Measurements from ENCODE around the gene RAP1GAP. TPM values are rescaled to one million over a fixed set of nuclear protein-coding genes. Genes with fewer than 3 reads are reported as not detected.

Gene RAP1GAP
- total and polyA plus RNA-seq, 2 of the 13 experiments (the other 11 are each of a cell fraction or from before 2014, with no cell fraction given): 11.9 to 37.5 TPM

GRCh38 chr1:21576798-21577187 lies 92.4 kb downstream of the RAP1GAP start (continued):
- TF ChIP-seq ARID4A (CRISPR knock-in tag; IDR thresholded peaks at IDR 0.05; ENCODE audit: borderline replicate concordance) (no peak), SYNCRIP (IDR thresholded peaks at IDR 0.05; ENCODE audit: insufficient read depth, low read depth, low read length) (no peak)
- TF ChIP-seq, protein P1, sequence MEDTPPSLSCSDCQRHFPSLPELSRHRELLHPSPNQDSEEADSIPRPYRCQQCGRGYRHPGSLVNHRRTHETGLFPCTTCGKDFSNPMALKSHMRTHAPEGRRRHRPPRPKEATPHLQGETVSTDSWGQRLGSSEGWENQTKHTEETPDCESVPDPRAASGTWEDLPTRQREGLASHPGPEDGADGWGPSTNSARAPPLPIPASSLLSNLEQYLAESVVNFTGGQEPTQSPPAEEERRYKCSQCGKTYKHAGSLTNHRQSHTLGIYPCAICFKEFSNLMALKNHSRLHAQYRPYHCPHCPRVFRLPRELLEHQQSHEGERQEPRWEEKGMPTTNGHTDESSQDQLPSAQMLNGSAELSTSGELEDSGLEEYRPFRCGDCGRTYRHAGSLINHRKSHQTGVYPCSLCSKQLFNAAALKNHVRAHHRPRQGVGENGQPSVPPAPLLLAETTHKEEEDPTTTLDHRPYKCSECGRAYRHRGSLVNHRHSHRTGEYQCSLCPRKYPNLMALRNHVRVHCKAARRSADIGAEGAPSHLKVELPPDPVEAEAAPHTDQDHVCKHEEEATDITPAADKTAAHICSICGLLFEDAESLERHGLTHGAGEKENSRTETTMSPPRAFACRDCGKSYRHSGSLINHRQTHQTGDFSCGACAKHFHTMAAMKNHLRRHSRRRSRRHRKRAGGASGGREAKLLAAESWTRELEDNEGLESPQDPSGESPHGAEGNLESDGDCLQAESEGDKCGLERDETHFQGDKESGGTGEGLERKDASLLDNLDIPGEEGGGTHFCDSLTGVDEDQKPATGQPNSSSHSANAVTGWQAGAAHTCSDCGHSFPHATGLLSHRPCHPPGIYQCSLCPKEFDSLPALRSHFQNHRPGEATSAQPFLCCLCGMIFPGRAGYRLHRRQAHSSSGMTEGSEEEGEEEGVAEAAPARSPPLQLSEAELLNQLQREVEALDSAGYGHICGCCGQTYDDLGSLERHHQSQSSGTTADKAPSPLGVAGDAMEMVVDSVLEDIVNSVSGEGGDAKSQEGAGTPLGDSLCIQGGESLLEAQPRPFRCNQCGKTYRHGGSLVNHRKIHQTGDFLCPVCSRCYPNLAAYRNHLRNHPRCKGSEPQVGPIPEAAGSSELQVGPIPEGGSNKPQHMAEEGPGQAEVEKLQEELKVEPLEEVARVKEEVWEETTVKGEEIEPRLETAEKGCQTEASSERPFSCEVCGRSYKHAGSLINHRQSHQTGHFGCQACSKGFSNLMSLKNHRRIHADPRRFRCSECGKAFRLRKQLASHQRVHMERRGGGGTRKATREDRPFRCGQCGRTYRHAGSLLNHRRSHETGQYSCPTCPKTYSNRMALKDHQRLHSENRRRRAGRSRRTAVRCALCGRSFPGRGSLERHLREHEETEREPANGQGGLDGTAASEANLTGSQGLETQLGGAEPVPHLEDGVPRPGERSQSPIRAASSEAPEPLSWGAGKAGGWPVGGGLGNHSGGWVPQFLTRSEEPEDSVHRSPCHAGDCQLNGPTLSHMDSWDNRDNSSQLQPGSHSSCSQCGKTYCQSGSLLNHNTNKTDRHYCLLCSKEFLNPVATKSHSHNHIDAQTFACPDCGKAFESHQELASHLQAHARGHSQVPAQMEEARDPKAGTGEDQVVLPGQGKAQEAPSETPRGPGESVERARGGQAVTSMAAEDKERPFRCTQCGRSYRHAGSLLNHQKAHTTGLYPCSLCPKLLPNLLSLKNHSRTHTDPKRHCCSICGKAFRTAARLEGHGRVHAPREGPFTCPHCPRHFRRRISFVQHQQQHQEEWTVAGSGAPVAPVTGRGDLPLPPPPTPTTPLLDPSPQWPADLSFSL (CRISPR knock-in tag; IDR thresholded peaks at IDR 0.05): no peak

All from HepG2 (cell line).